IMR-90 (cell line): ENCODE results near the gene SEL1L. TPM values are rescaled to one million over a fixed set of nuclear protein-coding genes. Genes with fewer than 3 reads are reported as not detected.

Source experiments
- ATAC-seq: fragments of 200-7000 bp; cut with Tn5 transposase; 2 replicates; pipeline ENCODE4 v1.9.1; 2020; ENCODE audit warnings: low read depth, mild to moderate bottlenecking, moderate library complexity
- BruUV-seq: library from RNA; stranded (reverse); fragments of 400-500 nt; replicated peaks from 2 replicates; lab custom pipeline; 2021; lab: Mats Ljungman, UMichigan
- CTCF ChIA-PET: fragments of 300-600 bp; formaldehyde crosslinking; extraction: SDS; loops from one replicate; lab custom pipeline; 2021; ENCODE audit warnings: antibody characterized with exemption; lab: Yijun Ruan, JAX
- POLR2A ChIA-PET: fragments of 300-600 bp; sonication (Branson Sonifier 250); formaldehyde crosslinking; loops from one replicate; lab custom pipeline; 2022; ENCODE audit warnings: antibody characterized with exemption; ENCODE audit not compliant: unreplicated experiment; lab: Charles Lee
- DNase-seq: peaks from one replicate; pipeline ENCODE4 v3.0.0; 2013
- H2AFZ ChIP-seq: replicated peaks from 2 replicates; pipeline ENCODE3; 2013; ENCODE audit warnings: low read length, mild to moderate bottlenecking; ENCODE audit not compliant: poor library complexity
- H2AK5ac ChIP-seq: 2 replicates; pipeline ENCODE4 v1.6.1; 2013; ENCODE audit warnings: low read depth, low read length, inconsistent platforms
- H2AK9ac ChIP-seq: replicated peaks from 2 replicates; pipeline ENCODE3; 2013; ENCODE audit warnings: mild to moderate bottlenecking, low read depth, low read length, moderate library complexity; ENCODE audit not compliant: poor library complexity
- H2BK120ac ChIP-seq: 2 replicates; pipeline ENCODE4 v1.6.1; 2013; ENCODE audit warnings: low read depth, low read length, inconsistent platforms
- H2BK15ac ChIP-seq: 3 replicates; pipeline ENCODE4 v1.6.1; 2013; ENCODE audit warnings: low read depth, low read length, inconsistent platforms
- H2BK20ac ChIP-seq: 2 replicates; pipeline ENCODE4 v1.6.1; 2013; ENCODE audit warnings: low read depth, mild to moderate bottlenecking, inconsistent platforms, low read length, moderate library complexity
- H2BK5ac ChIP-seq: 2 replicates; pipeline ENCODE4 v1.6.1; 2013; ENCODE audit warnings: mild to moderate bottlenecking, low read depth, low read length, inconsistent platforms; ENCODE audit not compliant: poor library complexity, severe bottlenecking
- H3K14ac ChIP-seq: replicated peaks from 2 replicates; pipeline ENCODE4 v1.6.1; 2013; ENCODE audit warnings: low read depth, low read length, inconsistent platforms
- H3K18ac ChIP-seq: 2 replicates; pipeline ENCODE4 v1.6.1; 2013; ENCODE audit warnings: low read depth, low read length, control low read depth
- H3K23ac ChIP-seq: 2 replicates; pipeline ENCODE4 v1.6.1; 2013; ENCODE audit warnings: low read depth, low read length, inconsistent platforms
- H3K27ac ChIP-seq: 2 replicates; pipeline ENCODE4 v1.5.1; 2013; ENCODE audit warnings: mild to moderate bottlenecking, control low read depth, low read length; ENCODE audit not compliant: insufficient read depth
- H3K27me3 ChIP-seq: 2 replicates; pipeline ENCODE4 v1.6.1; 2013; ENCODE audit warnings: low read length; ENCODE audit not compliant: control insufficient read depth, insufficient read depth
- H3K36me3 ChIP-seq: 2 replicates; pipeline ENCODE4 v1.6.1; 2013; ENCODE audit warnings: low read length, mixed read lengths; ENCODE audit not compliant: control insufficient read depth, insufficient read depth
- H3K4ac ChIP-seq: 2 replicates; pipeline ENCODE4 v1.6.1; 2013; ENCODE audit warnings: low read depth, low read length, inconsistent platforms
- H3K4me1 ChIP-seq: 2 replicates; pipeline ENCODE4 v1.6.1; 2013; ENCODE audit warnings: low read length, mixed read lengths; ENCODE audit not compliant: control insufficient read depth, insufficient read depth
- H3K4me2 ChIP-seq: 2 replicates; pipeline ENCODE4 v1.6.1; 2013; ENCODE audit warnings: low read depth, mild to moderate bottlenecking, control low read depth, low read length, moderate library complexity
- H3K4me3 ChIP-seq: 2 replicates; pipeline ENCODE4 v1.5.1; 2013; ENCODE audit warnings: low read depth, mild to moderate bottlenecking, control low read depth, low read length, moderate library complexity; ENCODE audit not compliant: insufficient read depth
- H3K56ac ChIP-seq: 2 replicates; pipeline ENCODE4 v1.6.1; 2013; ENCODE audit warnings: low read length, inconsistent platforms; ENCODE audit not compliant: insufficient read depth; ENCODE audit errors: extremely low read depth
- H3K79me1 ChIP-seq, 2 experiments: 2 replicates each; pipeline ENCODE4 v1.6.1; 2013; ENCODE audit warnings: low read length in 2 of 2, inconsistent platforms in 1 of 2, low read depth in 1 of 2
- H3K9ac ChIP-seq: 2 replicates; pipeline ENCODE4 v1.6.1; 2013; ENCODE audit warnings: low read depth, low read length, control low read depth
- H3K9me1 ChIP-seq: 2 replicates; pipeline ENCODE4 v1.6.1; 2013; ENCODE audit warnings: low read length, inconsistent platforms; ENCODE audit not compliant: insufficient read depth
- H3K9me3 ChIP-seq: 2 replicates; pipeline ENCODE4 v1.6.1; 2013; ENCODE audit warnings: low read length; ENCODE audit not compliant: control insufficient read depth, insufficient read depth
- H4K20me1 ChIP-seq: 2 replicates; pipeline ENCODE4 v1.6.1; 2013; ENCODE audit warnings: low read length, inconsistent platforms; ENCODE audit not compliant: insufficient read depth
- H4K5ac ChIP-seq: 2 replicates; pipeline ENCODE4 v1.6.1; 2013; ENCODE audit warnings: mild to moderate bottlenecking, low read depth, low read length, control low read depth
- H4K8ac ChIP-seq, 2 experiments: 2 replicates each; pipeline ENCODE4 v1.6.1; 2013; ENCODE audit warnings: low read depth in 2 of 2, low read length in 2 of 2, control low read depth in 1 of 2, inconsistent platforms in 1 of 2
- H4K91ac ChIP-seq: 2 replicates; pipeline ENCODE4 v1.6.1; 2013; ENCODE audit warnings: low read depth, low read length, inconsistent platforms; ENCODE audit not compliant: insufficient read depth
- MAFK ChIP-seq: IDR thresholded peaks from 2 replicates; pipeline ENCODE4 v1.6.1; 2012; ENCODE audit warnings: low read depth, low read length, improper control_type of control experiment
- MXI1 ChIP-seq: IDR thresholded peaks from 2 replicates; pipeline ENCODE4 v1.6.1; 2012; ENCODE audit warnings: low read depth, mild to moderate bottlenecking, low read length, moderate library complexity, borderline replicate concordance
- NFE2L2 ChIP-seq: fragments of 150-350 bp; IDR thresholded peaks from 2 replicates; pipeline ENCODE4 v1.6.1; 2016; ENCODE audit warnings: low read depth, mild to moderate bottlenecking, low read length
- USF2 ChIP-seq: fragments of 150-350 bp; IDR thresholded peaks from 2 replicates; pipeline ENCODE4 v1.6.1; 2017; ENCODE audit warnings: mild to moderate bottlenecking, antibody characterized with exemption, low read length, low read depth
- WGBS, 2 experiments: methylation state at CpG; one replicate each; pipeline versions ENCODE4 v1.1.5 to v1.1.7; 2013; ENCODE audit warnings: missing lambda C conversion rate in 2 of 2; ENCODE audit not compliant: insufficient read length in 1 of 2; ENCODE audit errors: extremely low coverage in 2 of 2; 5-methylcytosine and 5-hydroxymethylcytosine counted together
- dilution Hi-C: fragments of 300-500 bp; cut with HindIII; formaldehyde crosslinking; loops from one replicate; pipeline ENCODE4 v1.14.3; 2018; ENCODE audit warnings: low sequenced_read_pairs; ENCODE audit not compliant: unreplicated experiment
- in situ Hi-C: fragments of 300-500 bp; cut with MboI; formaldehyde crosslinking; loops from 3 replicates; pipeline ENCODE4 v1.14.3; 2019; ENCODE audit warnings: low sequenced_read_pairs, inconsistent platforms, mixed read lengths
- intact Hi-C: fragments of 100-400 bp; cut with micrococcal nuclease; formaldehyde crosslinking; loops from 2 replicates; pipeline ENCODE4 v1.10.0; 2022
- polyA plus RNA-seq, 3 experiments: library from polyadenylated mRNA; depleted of rRNA; stranded (reverse); fragments of >200 nt; gene quantifications; 2 replicates each; pipeline ENCODE4 v1.2.3, GENCODE V29; 2012; ENCODE audit warnings: low replicate concordance in 1 of 3
- total RNA-seq: library from RNA; depleted of rRNA; stranded (reverse); fragments of >200 nt; gene quantifications from 2 replicates; pipeline ENCODE4 v1.2.3, GENCODE V29; 2012

Gene SEL1L
- total and polyA plus RNA-seq, 2 of the 4 experiments (the other 2 are of a cell fraction): 21.0 to 62.4 TPM

- Histone ChIP-seq H3K9ac (no peak overlapping the region), H3K56ac (no peak overlapping the region), H2AK5ac (no peak overlapping the region), H3K9me3 (no peaks in the 10 kb centered on the region), H4K8ac (no peak overlapping the region), H3K27ac (no peak overlapping the region), H2BK20ac (no peak overlapping the region), H2AK9ac (no peak overlapping the region), H2BK5ac (no peak overlapping the region), H4K91ac (no peak overlapping the region), H3K27me3 (no peaks in the 10 kb centered on the region), H3K4me2 (no peak overlapping the region), H3K79me1 (peaks cover 18 to 27% of the 10 kb centered on the region in 2 experiments), H3K4ac (no peak overlapping the region), H3K9me1 (peaks cover 5% of the 10 kb centered on the region; the same call in 1 of the 2 replicates), H2BK120ac (no peak overlapping the region), H2BK15ac (no peak overlapping the region), H4K20me1 (no peaks in the 10 kb centered on the region; the same call in 1 of the 2 replicates), H3K14ac (no peak overlapping the region), H3K4me3 (no peak overlapping the region), H2AFZ (no peak overlapping the region), H3K23ac (no peak overlapping the region), H3K18ac (no peak overlapping the region), H3K36me3 (peaks cover 27% of the 10 kb centered on the region), H4K5ac (no peak overlapping the region), H3K4me1 (no peaks in the 10 kb centered on the region)
- DNase-seq (no peak), ATAC-seq (no peak)
- in situ Hi-C loops: no loop called here
- ChIA-PET POLR2A (no interaction called here), CTCF (no interaction called here)
- dilution Hi-C loops: no loop called here
- BruUV-seq: no TSS peak
- TF ChIP-seq USF2 (no peak), NFE2L2 (no peak), MXI1 (no peak), MAFK (peak; percentile 75)
- intact Hi-C loops: no loop called here
- WGBS, 2 experiments: no CpG with 5 or more reads among the region's 2 CpGs
Observed at GRCh38 chr14:81504864-81505263, 28.8 kb downstream of the SEL1L start.
